BJ (cell line): ENCODE data around the gene ARL4C. TPM values are rescaled to one million over a fixed set of nuclear protein-coding genes. Genes with fewer than 3 reads are reported as not detected.

Experiments
- CTCF ChIA-PET: fragments of 350-600 bp; formaldehyde crosslinking; extraction: SDS; loops from one replicate; lab custom pipeline; 2021; ENCODE audit warnings: antibody characterized with exemption, inconsistent platforms; lab: Yijun Ruan, JAX
- POLR2A ChIA-PET: fragments of 300-600 bp; sonication (Branson Sonifier 250); formaldehyde crosslinking; extraction: SDS; loops from one replicate; lab custom pipeline; 2021; ENCODE audit warnings: antibody characterized with exemption; lab: Charles Lee
- DNase-seq: peaks from one replicate; pipeline ENCODE4 v3.0.0-alpha.2; 2011; ENCODE audit warnings: low read depth
- H3K27me3 ChIP-seq: 2 replicates; pipeline ENCODE4 v1.6.0; 2011; ENCODE audit warnings: low read length; ENCODE audit not compliant: control insufficient read depth, insufficient read depth
- H3K36me3 ChIP-seq: 2 replicates; pipeline ENCODE4 v1.5.1; 2011; ENCODE audit warnings: low read length; ENCODE audit not compliant: control insufficient read depth, insufficient read depth
- H3K4me3 ChIP-seq: 2 replicates; pipeline ENCODE4 v1.5.1; 2011; ENCODE audit warnings: low read depth, mild to moderate bottlenecking, control low read depth, low read length
- polyA plus RNA-seq: library from polyadenylated mRNA; depleted of rRNA; stranded (reverse); fragments of >200 nt; gene quantifications from 2 replicates; pipeline ENCODE4 v1.2.3, GENCODE V29; 2011
- TF ChIP-seq, protein P1 (sequence below): IDR thresholded peaks from 2 replicates; pipeline ENCODE4 v1.5.1; 2011; ENCODE audit warnings: low read depth, mild to moderate bottlenecking, control low read depth, inconsistent platforms, low read length, moderate library complexity; ENCODE audit not compliant: insufficient read depth

ARL4C gene
- polyA plus RNA-seq, 1 experiment = 2.1 TPM

- Histone ChIP-seq H3K4me3 (no peak overlapping the region), H3K27me3 (no peaks in the 10 kb centered on the region), H3K36me3 (no peaks in the 10 kb centered on the region)
- DNase-seq = peak; percentile 71
- TF ChIP-seq, protein P1, sequence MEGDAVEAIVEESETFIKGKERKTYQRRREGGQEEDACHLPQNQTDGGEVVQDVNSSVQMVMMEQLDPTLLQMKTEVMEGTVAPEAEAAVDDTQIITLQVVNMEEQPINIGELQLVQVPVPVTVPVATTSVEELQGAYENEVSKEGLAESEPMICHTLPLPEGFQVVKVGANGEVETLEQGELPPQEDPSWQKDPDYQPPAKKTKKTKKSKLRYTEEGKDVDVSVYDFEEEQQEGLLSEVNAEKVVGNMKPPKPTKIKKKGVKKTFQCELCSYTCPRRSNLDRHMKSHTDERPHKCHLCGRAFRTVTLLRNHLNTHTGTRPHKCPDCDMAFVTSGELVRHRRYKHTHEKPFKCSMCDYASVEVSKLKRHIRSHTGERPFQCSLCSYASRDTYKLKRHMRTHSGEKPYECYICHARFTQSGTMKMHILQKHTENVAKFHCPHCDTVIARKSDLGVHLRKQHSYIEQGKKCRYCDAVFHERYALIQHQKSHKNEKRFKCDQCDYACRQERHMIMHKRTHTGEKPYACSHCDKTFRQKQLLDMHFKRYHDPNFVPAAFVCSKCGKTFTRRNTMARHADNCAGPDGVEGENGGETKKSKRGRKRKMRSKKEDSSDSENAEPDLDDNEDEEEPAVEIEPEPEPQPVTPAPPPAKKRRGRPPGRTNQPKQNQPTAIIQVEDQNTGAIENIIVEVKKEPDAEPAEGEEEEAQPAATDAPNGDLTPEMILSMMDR = no peak
- ChIA-PET POLR2A (interaction anchor here (0.7 kb wide), 1 partner anchor 27 kb away, joined by 12 read pairs; no protein-coding TSS in a partner anchor), CTCF (interaction anchor here (0.6 kb wide), 1 partner anchor 40 kb away, joined by 3 read pairs; no protein-coding TSS in a partner anchor)
These were observed 44.8 kb downstream of the ARL4C start for GRCh38 chr2:234451852-234452625.

DNA sequence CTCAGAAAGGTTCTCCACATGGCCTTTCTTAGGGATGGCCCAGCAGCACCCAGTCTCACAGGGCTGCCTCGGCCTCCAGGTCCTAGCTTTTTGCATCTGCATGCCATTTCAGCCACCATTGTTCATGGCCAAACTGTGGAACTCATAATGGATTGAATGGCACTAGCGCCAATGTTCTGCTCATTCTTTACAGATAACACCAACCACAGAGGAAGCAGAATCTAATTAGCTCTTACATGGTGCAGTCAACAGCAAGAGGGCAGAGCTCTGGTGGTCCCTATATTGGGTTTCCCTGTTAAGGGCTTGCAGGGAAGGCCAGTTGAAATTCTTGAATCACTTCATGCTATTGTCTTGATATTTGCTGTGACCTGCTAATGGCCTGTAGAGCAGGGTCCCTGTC is 45.6 kb downstream of the ARL4C start:
- TF ChIP-seq, protein P1 = no peak
- POLR2A ChIA-PET = no interaction called here

DNA sequence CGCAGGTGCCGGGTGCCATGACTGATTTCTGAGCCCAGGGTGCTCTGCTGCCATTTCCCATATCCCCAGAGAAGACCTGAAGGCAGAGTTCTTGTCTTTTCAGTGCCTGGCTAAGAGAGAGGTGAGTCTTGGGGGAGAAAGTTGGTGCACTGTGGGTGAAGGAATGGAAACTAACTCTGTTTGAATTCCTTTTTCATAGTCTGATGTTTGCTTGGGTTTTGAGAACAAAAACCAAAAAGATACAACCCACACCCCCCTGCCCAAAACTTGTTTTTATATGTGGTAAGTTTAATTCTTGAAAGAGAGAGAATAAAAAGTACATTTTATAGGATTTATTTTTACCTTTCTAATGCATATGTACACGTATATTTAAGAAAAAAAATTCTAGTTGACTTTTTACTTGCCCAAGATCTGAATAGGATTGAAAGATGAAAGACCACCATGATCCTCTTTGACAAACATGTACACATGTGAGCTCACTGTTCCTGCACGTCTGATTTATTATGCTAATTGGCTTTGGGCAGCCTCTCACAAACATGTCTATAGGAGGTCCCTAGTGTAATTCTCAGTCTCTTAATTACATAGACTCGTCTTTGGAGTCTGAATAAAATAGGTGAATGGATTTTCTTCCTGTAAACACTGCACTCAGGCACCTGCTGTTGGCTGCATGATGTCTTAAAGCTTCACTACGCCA is 46.3 kb downstream of the ARL4C start:
- Histone ChIP-seq H3K36me3 (no peaks in the 10 kb centered on the region), H3K27me3 (no peaks in the 10 kb centered on the region), H3K4me3 (no peak overlapping the region)
- TF ChIP-seq, protein P1 = no peak
- no peak for DNase-seq
- CTCF ChIA-PET = interaction anchor here (1.0 to 1.1 kb wide), 2 partner anchors 8 to 19 kb away, joined by 3 read pairs; no protein-coding TSS in a partner anchor
- POLR2A ChIA-PET = no interaction called here

More for the DNA sequence above, 45.6 kb downstream of the ARL4C start:
- Histone ChIP-seq H3K36me3 (no peaks in the 10 kb centered on the region), H3K4me3 (no peak overlapping the region), H3K27me3 (no peaks in the 10 kb centered on the region)
- no peak for DNase-seq
- CTCF ChIA-PET = interaction anchor here (1.1 kb wide), 1 partner anchor 9 kb away, joined by 3 read pairs; no protein-coding TSS in a partner anchor

GRCh38 chr2:234448506-234449184 is 48.2 kb downstream of the ARL4C start:
- no peak overlapping the region for H3K4me3 ChIP-seq
- TF ChIP-seq, protein P1 = no peak
- ChIA-PET POLR2A (no interaction called here), CTCF (interaction anchor here (0.9 kb wide), 1 partner anchor 10 kb away, joined by 3 read pairs; no protein-coding TSS in a partner anchor)
- H3K27me3 ChIP-seq = no peaks in the 10 kb centered on the region
- no peak for DNase-seq
- no peaks in the 10 kb centered on the region for H3K36me3 ChIP-seq
